ENCODE data around the gene RNF26. TPM values are rescaled to one million over a fixed set of nuclear protein-coding genes. Genes with fewer than 3 reads are reported as not detected.

RNF26 gene
- total and polyA plus RNA-seq, 2 of the 13 experiments (the other 11 are each of a cell fraction or from before 2014, with no cell fraction given): 11.9 to 26.3 TPM

DNA sequence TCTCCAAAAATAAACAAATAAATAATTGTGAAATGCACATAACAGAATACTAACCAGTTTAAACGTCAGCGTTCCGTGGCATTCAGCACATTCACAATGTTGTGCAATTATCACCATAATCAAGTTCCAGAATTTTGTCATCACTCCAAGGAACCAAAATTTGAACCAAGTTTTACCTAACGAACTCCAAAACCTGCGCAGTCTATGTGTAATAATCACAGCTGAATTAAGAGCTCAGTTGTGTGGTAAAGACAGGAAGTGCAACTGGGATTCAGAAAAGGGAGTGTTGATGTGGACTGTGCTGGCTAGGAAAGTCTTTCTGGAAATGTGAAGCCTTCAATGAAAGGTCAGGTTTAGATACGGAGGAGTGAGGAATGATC lies 12.0 kb upstream of the RNF26 start:
- DNase-seq (ENCODE audit: low spot score) (no peak), ATAC-seq (no peak), FAIRE-seq (no peak)
- no peaks in the 10 kb centered on the region for H3K36me3 ChIP-seq (replicated peaks in 1 of 2; ENCODE audit: control insufficient read depth in 1 of 2, insufficient read depth in 2 of 2, low read length in 2 of 2)
- H3K9ac ChIP-seq (ENCODE audit: insufficient read depth, low read depth, low read length): no peak overlapping the region
- peak overlapping the region; percentile 52 for H2AFZ ChIP-seq (ENCODE audit: low read length)
- ChIA-PET POLR2A (interaction anchor here (1.3 to 1.9 kb wide), 4 partner anchors 16 to 59 kb away, joined by 3 to 6 read pairs (median 4); partner anchors contain the start of gene USP2), CTCF (ENCODE audit: low intra/inter-chr PET ratio, low total read pairs) (interaction anchor here (0.9 kb wide), 1 partner anchor 52 kb away, joined by 5 read pairs; no protein-coding TSS in a partner anchor)
- peak overlapping the region; percentile 83 for H3K4me2 ChIP-seq (ENCODE audit: low read depth, low read length)
- H3K9me3 ChIP-seq (ENCODE audit: low read length): no peaks in the 10 kb centered on the region
- no peaks in the 10 kb centered on the region; a peak in 2 of 5 replicates for H3K27me3 ChIP-seq (ENCODE audit: control insufficient read depth in 1 of 2, insufficient read depth in 2 of 2, low read length in 2 of 2)
- intact Hi-C loops (cut with micrococcal nuclease; ENCODE audit: unreplicated experiment): loop anchor here (10.0 kb wide), 1 partner anchor 118 kb away; the partner anchor contains the start of gene CBL
- no TSS peak for BruUV-seq (replicated peaks)
- in situ Hi-C loops (cut with HindIII; ENCODE audit: extremely low pct_ligation_motif_present, low pct_unique_long_range_greater_than_20kb): no loop called here
- WGBS (ENCODE audit: low lambda C conversion rate): 19% methylated on average over 6 of the region's 6 CpGs
- H3K4me3 ChIP-seq (replicated peaks in 1 of 3; ENCODE audit: insufficient read depth in 1 of 3, low read depth in 2 of 3, low read length in 3 of 3): peak overlapping the region in 1 of 3 experiments; percentile 26; a peak in 2 of 6 replicates
- no peaks in the 10 kb centered on the region for H4K20me1 ChIP-seq (ENCODE audit: insufficient read depth, low read length)
- TF ChIP-seq, protein P1, sequence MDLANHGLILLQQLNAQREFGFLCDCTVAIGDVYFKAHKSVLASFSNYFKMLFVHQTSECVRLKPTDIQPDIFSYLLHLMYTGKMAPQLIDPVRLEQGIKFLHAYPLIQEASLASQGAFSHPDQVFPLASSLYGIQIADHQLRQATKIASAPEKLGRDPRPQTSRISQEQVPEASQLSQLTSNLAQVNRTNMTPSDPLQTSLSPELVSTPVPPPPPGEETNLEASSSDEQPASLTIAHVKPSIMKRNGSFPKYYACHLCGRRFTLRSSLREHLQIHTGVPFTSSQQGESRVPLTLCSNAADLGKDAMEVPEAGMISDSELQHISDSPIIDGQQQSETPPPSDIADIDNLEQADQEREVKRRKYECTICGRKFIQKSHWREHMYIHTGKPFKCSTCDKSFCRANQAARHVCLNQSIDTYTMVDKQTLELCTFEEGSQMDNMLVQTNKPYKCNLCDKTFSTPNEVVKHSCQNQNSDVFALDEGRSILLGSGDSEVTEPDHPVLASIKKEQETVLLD (CRISPR knock-in tag; IDR thresholded peaks at IDR 0.05; ENCODE audit: low read depth): no peak
- TF ChIP-seq TRIM24 (CRISPR knock-in tag; IDR thresholded peaks at IDR 0.05) (no peak), ZNF24 (IDR thresholded peaks at IDR 0.05) (no peak), ELF3 (CRISPR knock-in tag; IDR thresholded peaks at IDR 0.05) (no peak)
- TF ChIP-seq, protein P2, sequence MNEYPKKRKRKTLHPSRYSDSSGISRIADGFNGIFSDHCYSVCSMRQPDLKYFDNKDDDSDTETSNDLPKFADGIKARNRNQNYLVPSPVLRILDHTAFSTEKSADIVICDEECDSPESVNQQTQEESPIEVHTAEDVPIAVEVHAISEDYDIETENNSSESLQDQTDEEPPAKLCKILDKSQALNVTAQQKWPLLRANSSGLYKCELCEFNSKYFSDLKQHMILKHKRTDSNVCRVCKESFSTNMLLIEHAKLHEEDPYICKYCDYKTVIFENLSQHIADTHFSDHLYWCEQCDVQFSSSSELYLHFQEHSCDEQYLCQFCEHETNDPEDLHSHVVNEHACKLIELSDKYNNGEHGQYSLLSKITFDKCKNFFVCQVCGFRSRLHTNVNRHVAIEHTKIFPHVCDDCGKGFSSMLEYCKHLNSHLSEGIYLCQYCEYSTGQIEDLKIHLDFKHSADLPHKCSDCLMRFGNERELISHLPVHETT (CRISPR knock-in tag; conservative IDR thresholded peaks at IDR 0.05): no peak
- TF ChIP-seq, protein P3, sequence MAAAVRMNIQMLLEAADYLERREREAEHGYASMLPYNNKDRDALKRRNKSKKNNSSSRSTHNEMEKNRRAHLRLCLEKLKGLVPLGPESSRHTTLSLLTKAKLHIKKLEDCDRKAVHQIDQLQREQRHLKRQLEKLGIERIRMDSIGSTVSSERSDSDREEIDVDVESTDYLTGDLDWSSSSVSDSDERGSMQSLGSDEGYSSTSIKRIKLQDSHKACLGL (CRISPR knock-in tag; IDR thresholded peaks at IDR 0.05): no peak
- TF ChIP-seq, protein P4, sequence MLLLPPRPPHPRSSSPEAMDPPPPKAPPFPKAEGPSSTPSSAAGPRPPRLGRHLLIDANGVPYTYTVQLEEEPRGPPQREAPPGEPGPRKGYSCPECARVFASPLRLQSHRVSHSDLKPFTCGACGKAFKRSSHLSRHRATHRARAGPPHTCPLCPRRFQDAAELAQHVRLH (CRISPR knock-in tag; IDR thresholded peaks at IDR 0.05; ENCODE audit: borderline replicate concordance, low read depth): no peak
- H3K4me1 ChIP-seq (ENCODE audit: insufficient read depth, low read length): peaks cover 70% of the 10 kb centered on the region
- no peak overlapping the region for H3K27ac ChIP-seq (ENCODE audit: extremely low read length, insufficient read depth, low read length)
- H3K79me2 ChIP-seq (ENCODE audit: insufficient read depth, low read length): no peaks in the 10 kb centered on the region
